ENCODE results near the gene FGF6.
"Not testable (repeated sequence)": the region's sequence is repeated elsewhere in the genome, so short reads cannot be mapped to it uniquely, and the experiment has no call there.

FGF6 gene

GRCh38 chr12:4417455-4417854 lies 28.2 kb downstream of the FGF6 start:
- no peak for DNase-seq

- DNase-seq, result no peak
These were observed 29.3 kb downstream of the FGF6 start for GRCh38 chr12:4416276-4416675.

GRCh38 chr12:4412465-4412864 lies 33.1 kb downstream of the FGF6 start:
- DNase-seq, result no peak

GRCh38 chr12:4412056-4412455 lies 33.6 kb downstream of the FGF6 start:
- DNase-seq, result no peak

- no peak for DNase-seq
These were observed 38.5 kb downstream of the FGF6 start for GRCh38 chr12:4407136-4407535.

- DNase-seq, result not testable (repeated sequence)
These were observed 40.6 kb downstream of the FGF6 start for GRCh38 chr12:4404877-4405637.

- DNase-seq, result no peak
These were observed 42.6 kb downstream of the FGF6 start for GRCh38 chr12:4402996-4403395.

- no peak for DNase-seq
These were observed 44.5 kb downstream of the FGF6 start for GRCh38 chr12:4401117-4401516.

GRCh38 chr12:4395818-4396217 lies 49.8 kb downstream of the FGF6 start:
- DNase-seq, result no peak

- DNase-seq, result no peak
These were observed 52.4 kb downstream of the FGF6 start for GRCh38 chr12:4393211-4393610.

GRCh38 chr12:4392223-4392742 lies 53.3 kb downstream of the FGF6 start:
- no peak for DNase-seq

- no peak for DNase-seq
These were observed 57.0 kb downstream of the FGF6 start for GRCh38 chr12:4388662-4389061.

- DNase-seq, result no peak
These were observed 57.6 kb downstream of the FGF6 start for GRCh38 chr12:4388032-4388431.

GRCh38 chr12:4387607-4388006 lies 58.0 kb downstream of the FGF6 start:
- no peak for DNase-seq

GRCh38 chr12:4386801-4387200 lies 58.8 kb downstream of the FGF6 start:
- peak; percentile 72 for DNase-seq

All from NCI-H1105 (cell line).